HEK293 (cell line): ENCODE measurements around the gene KLB.

Experiments
- BCL11B ChIP-seq: fragments of 450-650 bp; formaldehyde crosslinking; IDR thresholded peaks from 2 replicates; pipeline ENCODE4 v1.5.1; 2016; ENCODE audit warnings: low read depth, missing biosample characterization, missing genetic modification characterization
- GLIS1 ChIP-seq: fragments of 450-650 bp; formaldehyde crosslinking; IDR thresholded peaks from 2 replicates; pipeline ENCODE4 v1.5.1; 2016; ENCODE audit warnings: missing biosample characterization, missing genetic modification characterization
- HOXD13 ChIP-seq: sonication (generic); formaldehyde crosslinking; IDR thresholded peaks from 2 replicates; pipeline ENCODE4 v1.8.0; 2022; ENCODE audit warnings: missing genetic modification reagents, borderline replicate concordance
- KLF16 ChIP-seq: fragments of 450-650 bp; formaldehyde crosslinking; IDR thresholded peaks from 2 replicates; pipeline ENCODE4 v1.5.1; 2017; ENCODE audit warnings: missing biosample characterization, missing genetic modification characterization
- OSR2 ChIP-seq: fragments of 450-650 bp; formaldehyde crosslinking; IDR thresholded peaks from 2 replicates; pipeline ENCODE4 v1.5.1; 2016; ENCODE audit warnings: missing biosample characterization, missing genetic modification characterization
- OVOL3 ChIP-seq: fragments of 450-650 bp; formaldehyde crosslinking; IDR thresholded peaks from 2 replicates; pipeline ENCODE4 v1.5.1; 2016; ENCODE audit warnings: missing biosample characterization, missing genetic modification characterization
- PRDM1 ChIP-seq: fragments of 450-650 bp; formaldehyde crosslinking; IDR thresholded peaks from 2 replicates; pipeline ENCODE4; 2016; ENCODE audit warnings: missing biosample characterization, missing genetic modification characterization
- RBAK ChIP-seq: fragments of 450-650 bp; formaldehyde crosslinking; IDR thresholded peaks from 2 replicates; pipeline ENCODE4 v1.5.1; 2016; ENCODE audit warnings: missing biosample characterization, missing genetic modification characterization
- YY1 ChIP-seq: fragments of 450-650 bp; formaldehyde crosslinking; IDR thresholded peaks from 2 replicates; pipeline ENCODE4 v1.5.1; 2018; ENCODE audit warnings: missing biosample characterization, missing genetic modification characterization
- YY2 ChIP-seq: fragments of 450-650 bp; formaldehyde crosslinking; IDR thresholded peaks from 2 replicates; pipeline ENCODE4 v1.5.1; 2016; ENCODE audit warnings: missing biosample characterization, missing genetic modification characterization
- ZBTB1 ChIP-seq: fragments of 450-650 bp; formaldehyde crosslinking; IDR thresholded peaks from 2 replicates; pipeline ENCODE4 v1.5.1; 2016; ENCODE audit warnings: missing biosample characterization, missing genetic modification characterization
- ZFP41 ChIP-seq: fragments of 450-650 bp; formaldehyde crosslinking; IDR thresholded peaks from 2 replicates; pipeline ENCODE4 v1.5.1; 2016; ENCODE audit warnings: missing biosample characterization, missing genetic modification characterization, borderline replicate concordance
- ZFP69B ChIP-seq: fragments of 450-650 bp; formaldehyde crosslinking; IDR thresholded peaks from 2 replicates; pipeline ENCODE4 v1.5.1; 2016; ENCODE audit warnings: missing biosample characterization, missing genetic modification characterization
- ZNF19 ChIP-seq: fragments of 450-650 bp; formaldehyde crosslinking; IDR thresholded peaks from 2 replicates; pipeline ENCODE4; 2016; ENCODE audit warnings: missing biosample characterization, missing genetic modification characterization, low read depth
- ZNF202 ChIP-seq: fragments of 450-650 bp; formaldehyde crosslinking; IDR thresholded peaks from 2 replicates; pipeline ENCODE4 v1.5.1; 2016; ENCODE audit warnings: missing biosample characterization, missing genetic modification characterization, borderline replicate concordance
- ZNF211 ChIP-seq: fragments of 450-650 bp; formaldehyde crosslinking; IDR thresholded peaks from 2 replicates; pipeline ENCODE4 v1.5.1; 2016; ENCODE audit warnings: low read depth, missing biosample characterization, missing genetic modification characterization
- ZNF221 ChIP-seq: fragments of 450-650 bp; formaldehyde crosslinking; IDR thresholded peaks from 2 replicates; pipeline ENCODE4 v1.5.1; 2017; ENCODE audit warnings: missing biosample characterization, missing genetic modification characterization, borderline replicate concordance
- ZNF23 ChIP-seq: fragments of 450-650 bp; formaldehyde crosslinking; IDR thresholded peaks from 2 replicates; pipeline ENCODE4 v1.5.1; 2016; ENCODE audit warnings: missing biosample characterization, missing genetic modification characterization, borderline replicate concordance
- ZNF24 ChIP-seq: fragments of 450-650 bp; formaldehyde crosslinking; IDR thresholded peaks from 2 replicates; pipeline ENCODE4 v1.5.1; 2016; ENCODE audit warnings: missing biosample characterization, missing genetic modification characterization
- ZNF248 ChIP-seq: fragments of 450-650 bp; formaldehyde crosslinking; IDR thresholded peaks from 2 replicates; pipeline ENCODE4 v1.5.1; 2017; ENCODE audit warnings: missing biosample characterization, missing genetic modification characterization
- ZNF324 ChIP-seq: fragments of 450-650 bp; formaldehyde crosslinking; IDR thresholded peaks from 2 replicates; pipeline ENCODE4 v1.5.1; 2016; ENCODE audit warnings: missing biosample characterization, missing genetic modification characterization
- ZNF362 ChIP-seq: fragments of 450-650 bp; formaldehyde crosslinking; IDR thresholded peaks from 2 replicates; pipeline ENCODE4 v1.5.1; 2016; ENCODE audit warnings: missing biosample characterization, missing genetic modification characterization
- ZNF473 ChIP-seq: fragments of 450-650 bp; formaldehyde crosslinking; IDR thresholded peaks from 2 replicates; pipeline ENCODE4 v1.5.1; 2017; ENCODE audit warnings: missing biosample characterization, missing genetic modification characterization
- ZNF530 ChIP-seq: fragments of 450-650 bp; formaldehyde crosslinking; IDR thresholded peaks from 2 replicates; pipeline ENCODE4 v1.5.1; 2016; ENCODE audit warnings: low read depth, missing biosample characterization, missing genetic modification characterization
- ZNF548 ChIP-seq: fragments of 450-650 bp; formaldehyde crosslinking; IDR thresholded peaks from 2 replicates; pipeline ENCODE4 v1.5.1; 2016; ENCODE audit warnings: missing biosample characterization, missing genetic modification characterization
- ZNF560 ChIP-seq: fragments of 450-650 bp; formaldehyde crosslinking; IDR thresholded peaks from 2 replicates; pipeline ENCODE4 v1.5.1; 2017; ENCODE audit warnings: missing biosample characterization, missing genetic modification characterization, borderline replicate concordance
- ZNF596 ChIP-seq: fragments of 450-650 bp; IDR thresholded peaks from 2 replicates; pipeline ENCODE4 v1.5.0; 2018; ENCODE audit warnings: missing biosample characterization, mild to moderate bottlenecking, missing genetic modification characterization, moderate library complexity
- ZNF623 ChIP-seq: fragments of 450-650 bp; formaldehyde crosslinking; IDR thresholded peaks from 2 replicates; pipeline ENCODE4 v1.5.1; 2016; ENCODE audit warnings: missing biosample characterization, missing genetic modification characterization
- ZNF670 ChIP-seq: fragments of 450-650 bp; formaldehyde crosslinking; IDR thresholded peaks from 2 replicates; pipeline ENCODE4 v1.5.1; 2016; ENCODE audit warnings: missing biosample characterization, missing genetic modification characterization, low read depth
- ZNF843 ChIP-seq: fragments of 450-650 bp; formaldehyde crosslinking; IDR thresholded peaks from 2 replicates; pipeline ENCODE4 v1.5.1; 2016; ENCODE audit warnings: missing biosample characterization, missing genetic modification characterization
- ZXDB ChIP-seq: fragments of 450-650 bp; formaldehyde crosslinking; IDR thresholded peaks from 2 replicates; pipeline ENCODE4 v1.5.1; 2016; ENCODE audit warnings: missing biosample characterization, missing genetic modification characterization
- TF ChIP-seq, protein P1 (sequence below): fragments of 450-650 bp; formaldehyde crosslinking; IDR thresholded peaks from 2 replicates; pipeline ENCODE4 v1.5.1; 2016; ENCODE audit warnings: missing biosample characterization, missing genetic modification characterization
- TF ChIP-seq, protein P2 (sequence below): fragments of 450-650 bp; formaldehyde crosslinking; IDR thresholded peaks from 2 replicates; pipeline ENCODE4 v1.5.1; 2017; ENCODE audit warnings: missing biosample characterization, missing genetic modification characterization
- TF ChIP-seq, protein P3 (sequence below): fragments of 450-650 bp; formaldehyde crosslinking; IDR thresholded peaks from 2 replicates; pipeline ENCODE4 v1.5.1; 2016; ENCODE audit warnings: missing biosample characterization, missing genetic modification characterization

The KLB gene

GRCh38 chr4:39365830-39366771 is 40.6 kb upstream of the KLB start, which contains the start of gene RFC1 (continued):
- TF ChIP-seq, protein P1, sequence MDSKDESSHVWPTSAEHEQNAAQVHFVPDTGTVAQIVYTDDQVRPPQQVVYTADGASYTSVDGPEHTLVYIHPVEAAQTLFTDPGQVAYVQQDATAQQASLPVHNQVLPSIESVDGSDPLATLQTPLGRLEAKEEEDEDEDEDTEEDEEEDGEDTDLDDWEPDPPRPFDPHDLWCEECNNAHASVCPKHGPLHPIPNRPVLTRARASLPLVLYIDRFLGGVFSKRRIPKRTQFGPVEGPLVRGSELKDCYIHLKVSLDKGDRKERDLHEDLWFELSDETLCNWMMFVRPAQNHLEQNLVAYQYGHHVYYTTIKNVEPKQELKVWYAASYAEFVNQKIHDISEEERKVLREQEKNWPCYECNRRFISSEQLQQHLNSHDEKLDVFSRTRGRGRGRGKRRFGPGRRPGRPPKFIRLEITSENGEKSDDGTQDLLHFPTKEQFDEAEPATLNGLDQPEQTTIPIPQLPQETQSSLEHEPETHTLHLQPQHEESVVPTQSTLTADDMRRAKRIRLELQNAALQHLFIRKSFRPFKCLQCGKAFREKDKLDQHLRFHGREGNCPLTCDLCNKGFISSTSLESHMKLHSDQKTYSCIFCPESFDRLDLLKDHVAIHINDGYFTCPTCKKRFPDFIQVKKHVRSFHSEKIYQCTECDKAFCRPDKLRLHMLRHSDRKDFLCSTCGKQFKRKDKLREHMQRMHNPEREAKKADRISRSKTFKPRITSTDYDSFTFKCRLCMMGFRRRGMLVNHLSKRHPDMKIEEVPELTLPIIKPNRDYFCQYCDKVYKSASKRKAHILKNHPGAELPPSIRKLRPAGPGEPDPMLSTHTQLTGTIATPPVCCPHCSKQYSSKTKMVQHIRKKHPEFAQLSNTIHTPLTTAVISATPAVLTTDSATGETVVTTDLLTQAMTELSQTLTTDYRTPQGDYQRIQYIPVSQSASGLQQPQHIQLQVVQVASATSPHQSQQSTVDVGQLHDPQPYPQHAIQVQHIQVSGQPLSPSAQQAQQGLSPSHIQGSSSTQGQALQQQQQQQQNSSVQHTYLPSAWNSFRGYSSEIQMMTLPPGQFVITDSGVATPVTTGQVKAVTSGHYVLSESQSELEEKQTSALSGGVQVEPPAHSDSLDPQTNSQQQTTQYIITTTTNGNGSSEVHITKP: peak; percentile 53; the same call in 1 of the 2 replicates
- TF ChIP-seq RBAK (tag by site-specific recombination): no peak
- TF ChIP-seq ZNF596 (tag by site-specific recombination): no peak
- no peak for TF ChIP-seq ZNF530
- TF ChIP-seq ZNF623 (tag by site-specific recombination): no peak
- TF ChIP-seq KLF16: peak; percentile 70; the same call in 1 of the 2 replicates
- TF ChIP-seq, protein P2, sequence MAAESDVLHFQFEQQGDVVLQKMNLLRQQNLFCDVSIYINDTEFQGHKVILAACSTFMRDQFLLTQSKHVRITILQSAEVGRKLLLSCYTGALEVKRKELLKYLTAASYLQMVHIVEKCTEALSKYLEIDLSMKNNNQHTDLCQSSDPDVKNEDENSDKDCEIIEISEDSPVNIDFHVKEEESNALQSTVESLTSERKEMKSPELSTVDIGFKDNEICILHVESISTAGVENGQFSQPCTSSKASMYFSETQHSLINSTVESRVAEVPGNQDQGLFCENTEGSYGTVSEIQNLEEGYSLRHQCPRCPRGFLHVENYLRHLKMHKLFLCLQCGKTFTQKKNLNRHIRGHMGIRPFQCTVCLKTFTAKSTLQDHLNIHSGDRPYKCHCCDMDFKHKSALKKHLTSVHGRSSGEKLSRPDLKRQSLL: no peak
- no peak for TF ChIP-seq BCL11B (tag by site-specific recombination)
- no peak for TF ChIP-seq OSR2 (tag by site-specific recombination)
- TF ChIP-seq ZNF19: no peak
- peak; percentile 60; the same call in 1 of the 2 replicates for TF ChIP-seq YY2 (tag by site-specific recombination)
- TF ChIP-seq, protein P3, sequence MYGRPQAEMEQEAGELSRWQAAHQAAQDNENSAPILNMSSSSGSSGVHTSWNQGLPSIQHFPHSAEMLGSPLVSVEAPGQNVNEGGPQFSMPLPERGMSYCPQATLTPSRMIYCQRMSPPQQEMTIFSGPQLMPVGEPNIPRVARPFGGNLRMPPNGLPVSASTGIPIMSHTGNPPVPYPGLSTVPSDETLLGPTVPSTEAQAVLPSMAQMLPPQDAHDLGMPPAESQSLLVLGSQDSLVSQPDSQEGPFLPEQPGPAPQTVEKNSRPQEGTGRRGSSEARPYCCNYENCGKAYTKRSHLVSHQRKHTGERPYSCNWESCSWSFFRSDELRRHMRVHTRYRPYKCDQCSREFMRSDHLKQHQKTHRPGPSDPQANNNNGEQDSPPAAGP (tag by site-specific recombination): 0 out of 2 replicates have a peak, but pooled peaks have one; percentile 59
- TF ChIP-seq YY1 (tag by site-specific recombination): peak; percentile 48; the same call in 1 of the 2 replicates
- TF ChIP-seq PRDM1 (tag by site-specific recombination): peak; percentile 72; the same call in 1 of the 2 replicates
- TF ChIP-seq ZNF202 (tag by site-specific recombination): no peak
- TF ChIP-seq ZFP69B (tag by site-specific recombination): peak; percentile 80
- TF ChIP-seq ZNF221 (tag by site-specific recombination): no peak
- TF ChIP-seq ZNF24 (tag by site-specific recombination): peak; percentile 66; the same call in 1 of the 2 replicates
- no peak for TF ChIP-seq ZBTB1 (tag by site-specific recombination)
- TF ChIP-seq ZXDB (tag by site-specific recombination): peak; percentile 87
- no peak for TF ChIP-seq ZNF548
- no peak for TF ChIP-seq ZNF23 (tag by site-specific recombination)
- TF ChIP-seq HOXD13 (CRISPR knock-in tag): peak; percentile 64; the same call in 1 of the 2 replicates
- no peak for TF ChIP-seq ZNF670
- TF ChIP-seq ZNF211 (tag by site-specific recombination): no peak
- TF ChIP-seq ZNF843: 0 out of 2 replicates have a peak, but pooled peaks have one; percentile 61
- TF ChIP-seq ZNF362 (tag by site-specific recombination): 0 out of 2 replicates have a peak, but pooled peaks have one; percentile 12
- TF ChIP-seq OVOL3 (tag by site-specific recombination): no peak
- no peak for TF ChIP-seq ZNF473
- 0 out of 2 replicates have a peak, but pooled peaks have one; percentile 32 for TF ChIP-seq ZNF324 (tag by site-specific recombination)
- TF ChIP-seq ZNF560 (tag by site-specific recombination): no peak
- TF ChIP-seq ZNF248 (tag by site-specific recombination): no peak
- TF ChIP-seq ZFP41: no peak
- peak; percentile 50; the same call in 1 of the 2 replicates for TF ChIP-seq GLIS1 (tag by site-specific recombination)
